GM19468 (cell line): ENCODE measurements around the gene HPS4.

Source experiments
- ATAC-seq: cut with Tn5 transposase; IDR thresholded peaks from one replicate; pipeline ENCODE4 v1.9.1; 2021; ENCODE audit warnings: mild to moderate bottlenecking, moderate library complexity, moderate number of reproducible peaks; ENCODE audit not compliant: unreplicated experiment; ENCODE audit errors: extremely low read depth

HPS4 gene

GRCh38 chr22:26501996-26502395 lies 18.4 kb upstream of the HPS4 start:
- no peak for ATAC-seq

GRCh38 chr22:26499188-26499703 lies 15.7 kb upstream of the HPS4 start:
- ATAC-seq = no peak

- ATAC-seq = no peak
Observed at GRCh38 chr22:26496456-26496855, 12.9 kb upstream of the HPS4 start.

- ATAC-seq = no peak
Observed at GRCh38 chr22:26494506-26494905, 10.9 kb upstream of the HPS4 start.

GRCh38 chr22:26492220-26492619 lies 8.6 kb upstream of the HPS4 start:
- no peak for ATAC-seq

GRCh38 chr22:26489447-26490036 lies 6.0 kb upstream of the HPS4 start:
- ATAC-seq = no peak

- no peak for ATAC-seq
Observed at GRCh38 chr22:26487996-26488395, 4.4 kb upstream of the HPS4 start.

- no peak for ATAC-seq
Observed at GRCh38 chr22:26486394-26486793, 2.8 kb upstream of the HPS4 start.

GRCh38 chr22:26485806-26486390 lies 2.3 kb upstream of the HPS4 start:
- no peak for ATAC-seq

GRCh38 chr22:26485013-26485412 lies 1.4 kb upstream of the HPS4 start:
- ATAC-seq = no peak

GRCh38 chr22:26484360-26484706 lies 750 bp upstream of the HPS4 start:
- no peak for ATAC-seq

GRCh38 chr22:26483043-26483438 lies 542 bp downstream of the HPS4 start:
- no peak for ATAC-seq

- ATAC-seq = no peak
Observed at GRCh38 chr22:26482161-26482560, 1.4 kb downstream of the HPS4 start.

- no peak for ATAC-seq
Observed at GRCh38 chr22:26481694-26482093, 1.9 kb downstream of the HPS4 start.

- no peak for ATAC-seq
Observed at GRCh38 chr22:26481112-26481693, 2.4 kb downstream of the HPS4 start.

- ATAC-seq = no peak
Observed at GRCh38 chr22:26480611-26480932, 3.0 kb downstream of the HPS4 start.

GRCh38 chr22:26479792-26480610 lies 3.6 kb downstream of the HPS4 start:
- ATAC-seq = no peak

GRCh38 chr22:26479043-26479791 lies 4.4 kb downstream of the HPS4 start:
- ATAC-seq = no peak

GRCh38 chr22:26477341-26477731 lies 6.2 kb downstream of the HPS4 start:
- ATAC-seq = no peak

- ATAC-seq = no peak
Observed at GRCh38 chr22:26476705-26477340, 6.8 kb downstream of the HPS4 start.
